HG03039 (cell line): ENCODE results near the gene ZFHX3.

Source experiments
- ATAC-seq: cut with Tn5 transposase; IDR thresholded peaks from one replicate; pipeline ENCODE4 v1.9.1; 2021; ENCODE audit warnings: mild to moderate bottlenecking, moderate library complexity; ENCODE audit not compliant: unreplicated experiment

ZFHX3 gene

DNA sequence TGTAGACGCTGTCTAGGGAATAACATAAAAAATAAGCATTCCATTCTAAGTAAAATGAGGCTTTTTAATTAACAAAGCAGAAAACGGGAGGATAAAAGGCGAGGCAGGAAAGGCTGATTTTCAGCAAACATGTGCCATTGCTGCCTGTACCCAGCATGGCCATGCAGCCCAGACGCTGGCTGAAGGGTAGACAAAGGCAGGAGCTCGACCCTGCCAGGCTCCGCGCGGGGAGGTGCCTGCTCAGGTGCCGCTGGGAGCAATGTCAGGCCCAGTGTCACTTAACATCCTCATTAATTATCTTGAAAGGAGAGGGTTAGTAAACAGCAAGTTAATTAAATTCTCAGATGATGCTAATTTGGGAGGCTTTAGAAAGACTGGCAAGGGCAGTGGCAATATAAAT, 136.0 kb downstream of the ZFHX3 start:
- ATAC-seq: no peak

DNA sequence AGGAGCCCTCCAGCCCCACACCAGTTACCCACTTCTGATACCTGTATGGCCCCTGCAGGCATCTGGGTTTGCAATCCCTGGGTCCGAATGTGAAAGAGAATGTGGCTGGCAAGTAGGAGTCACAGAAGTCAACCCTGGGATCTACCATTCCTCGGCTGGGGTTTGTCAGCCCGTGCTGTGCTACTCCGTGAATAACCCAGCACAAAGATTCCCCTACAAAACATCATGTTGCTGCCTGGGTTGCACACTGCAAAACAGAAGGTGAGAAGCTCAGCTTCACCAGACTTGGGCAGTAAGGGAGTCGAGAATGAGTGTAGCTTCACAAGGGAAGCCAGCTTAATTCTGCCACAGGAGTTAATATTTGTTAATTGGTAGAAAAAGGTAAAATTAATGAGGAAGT, 137.1 kb downstream of the ZFHX3 start:
- ATAC-seq: no peak

- ATAC-seq: no peak
Measured at GRCh38 chr16:72910381-72910780, 137.5 kb downstream of the ZFHX3 start.

- no peak for ATAC-seq
Measured at GRCh38 chr16:72909196-72909595, 138.7 kb downstream of the ZFHX3 start.

- no peak for ATAC-seq
Measured at GRCh38 chr16:72908362-72909167, 139.4 kb downstream of the ZFHX3 start.

DNA sequence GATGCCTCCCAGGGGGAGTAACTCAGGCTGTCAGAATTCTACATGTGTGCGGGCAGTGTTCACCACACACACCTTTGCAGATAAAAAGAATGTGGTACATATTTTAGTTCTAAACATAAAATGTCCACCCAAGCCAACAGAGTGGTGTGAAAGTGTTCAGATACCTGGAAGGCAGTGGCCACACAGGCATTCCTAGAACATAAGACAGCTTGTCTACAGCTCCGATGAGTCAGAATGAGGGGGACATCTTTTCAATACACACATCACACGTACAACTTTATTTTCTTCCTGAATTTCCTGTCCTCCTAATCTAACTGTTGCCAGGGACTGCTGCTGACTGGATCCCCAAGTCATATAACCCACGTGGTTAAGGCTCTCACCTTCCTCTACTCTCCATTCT, 142.3 kb downstream of the ZFHX3 start:
- ATAC-seq: no peak

DNA sequence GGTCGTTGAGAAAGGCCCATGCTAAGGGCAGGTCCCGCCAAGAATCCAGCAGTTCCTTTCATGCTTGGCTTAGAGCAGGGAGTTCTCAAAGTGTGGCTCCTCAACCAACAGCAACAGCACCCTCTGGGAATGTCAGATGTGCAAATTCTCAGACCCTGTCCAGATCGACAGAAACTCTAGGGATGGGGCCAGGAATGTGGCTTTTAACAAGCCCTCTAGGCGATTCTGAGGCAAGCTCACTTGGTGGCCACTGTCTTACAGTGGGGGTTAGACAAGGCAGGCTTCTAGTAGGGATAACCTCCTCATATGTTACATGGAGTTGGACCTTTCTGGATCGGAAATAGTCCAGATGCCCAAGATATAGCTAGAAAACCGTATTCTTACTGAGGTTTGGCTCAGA, 144.8 kb downstream of the ZFHX3 start:
- no peak for ATAC-seq

DNA sequence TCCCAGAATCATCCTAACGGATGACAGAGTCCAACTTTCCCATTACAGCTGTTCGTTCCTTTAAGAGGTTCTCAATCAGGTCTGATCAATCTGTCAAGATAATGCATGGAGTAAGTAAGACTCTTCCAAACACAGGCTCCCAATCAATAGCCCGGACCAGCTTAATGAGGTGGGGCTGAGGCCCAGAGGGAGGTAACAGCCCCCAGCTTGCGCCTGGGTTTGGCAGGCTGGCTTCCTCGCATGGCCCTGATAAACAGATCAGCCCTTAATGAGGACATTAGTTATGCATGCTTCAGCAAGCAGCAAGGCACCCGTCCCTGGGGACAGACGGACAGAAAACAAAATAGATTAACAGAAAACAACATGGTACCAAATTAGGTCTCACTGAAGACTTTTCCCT, 145.7 kb downstream of the ZFHX3 start:
- no peak for ATAC-seq

GRCh38 chr16:72901000-72901627, 146.8 kb downstream of the ZFHX3 start:
- no peak for ATAC-seq

- ATAC-seq: no peak
Measured at GRCh38 chr16:72898216-72898825, 149.6 kb downstream of the ZFHX3 start.

DNA sequence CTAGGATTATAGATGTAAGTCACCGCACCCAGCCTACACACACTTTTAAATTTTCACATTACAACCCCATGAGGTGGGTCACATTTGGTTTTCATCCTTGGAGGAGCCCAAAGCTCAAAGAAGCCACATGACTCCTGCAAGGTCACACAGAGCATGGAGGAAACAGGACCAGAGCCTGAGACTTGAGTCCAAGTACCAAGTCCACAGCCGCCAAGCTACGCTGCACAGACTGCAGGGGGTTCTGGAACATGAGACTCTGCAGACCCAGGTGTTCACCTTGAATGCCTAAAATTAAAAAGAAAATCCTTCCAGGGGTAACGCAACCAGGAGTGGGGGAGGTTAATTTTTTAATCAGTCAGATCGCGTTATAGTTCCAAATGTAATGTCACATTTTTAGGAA, 150.2 kb downstream of the ZFHX3 start:
- no peak for ATAC-seq

DNA sequence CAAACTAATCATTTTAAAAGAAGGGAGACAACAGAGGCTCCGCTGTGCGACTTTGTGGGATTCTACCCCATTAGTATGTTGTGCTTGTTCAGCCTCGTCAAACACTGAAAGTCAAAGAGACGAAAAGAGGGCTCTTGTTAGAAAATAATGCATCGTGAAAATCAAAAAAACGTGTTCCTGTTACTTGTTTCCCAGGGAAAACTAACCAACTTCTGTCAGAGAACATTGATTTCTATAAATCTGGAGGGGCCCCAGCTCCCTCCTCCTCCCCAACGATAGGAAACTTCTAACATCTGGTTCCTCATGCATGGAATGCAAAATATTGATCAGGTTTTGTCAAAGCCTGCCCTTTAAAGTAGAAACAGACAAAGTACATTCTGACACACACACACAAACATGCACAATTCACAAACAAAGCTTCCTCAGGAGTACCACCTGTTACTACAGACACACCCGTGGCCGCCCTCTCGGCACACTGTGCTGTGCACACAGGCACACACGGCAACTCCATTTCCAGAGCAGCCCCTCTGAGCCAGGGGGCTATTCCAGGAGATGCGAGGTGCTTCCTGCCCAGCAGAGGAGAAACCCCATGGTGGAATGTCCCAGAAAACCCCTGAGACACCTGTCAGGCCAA, 151.3 kb downstream of the ZFHX3 start:
- ATAC-seq: no peak

DNA sequence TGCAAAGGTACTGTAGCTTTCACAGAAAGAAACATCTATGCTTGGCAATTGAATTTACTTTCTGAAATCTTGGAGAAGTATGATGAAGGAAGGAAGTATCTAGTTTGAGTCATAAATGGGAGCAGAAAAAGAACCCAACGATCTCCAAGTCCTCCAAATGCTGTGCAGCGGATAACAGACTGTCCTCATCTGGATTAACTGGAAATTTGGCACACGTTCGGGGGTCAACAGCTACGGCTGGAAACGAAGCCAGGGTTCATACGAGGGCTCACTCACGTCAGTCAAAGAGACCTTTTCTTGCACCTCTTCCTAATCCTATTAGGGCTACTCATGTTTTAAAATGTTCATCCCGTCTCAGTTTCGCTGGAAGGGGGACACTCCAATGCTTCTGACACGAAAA, 152.0 kb downstream of the ZFHX3 start:
- ATAC-seq: no peak

- no peak for ATAC-seq
Measured at GRCh38 chr16:72894293-72895151, 153.4 kb downstream of the ZFHX3 start.

DNA sequence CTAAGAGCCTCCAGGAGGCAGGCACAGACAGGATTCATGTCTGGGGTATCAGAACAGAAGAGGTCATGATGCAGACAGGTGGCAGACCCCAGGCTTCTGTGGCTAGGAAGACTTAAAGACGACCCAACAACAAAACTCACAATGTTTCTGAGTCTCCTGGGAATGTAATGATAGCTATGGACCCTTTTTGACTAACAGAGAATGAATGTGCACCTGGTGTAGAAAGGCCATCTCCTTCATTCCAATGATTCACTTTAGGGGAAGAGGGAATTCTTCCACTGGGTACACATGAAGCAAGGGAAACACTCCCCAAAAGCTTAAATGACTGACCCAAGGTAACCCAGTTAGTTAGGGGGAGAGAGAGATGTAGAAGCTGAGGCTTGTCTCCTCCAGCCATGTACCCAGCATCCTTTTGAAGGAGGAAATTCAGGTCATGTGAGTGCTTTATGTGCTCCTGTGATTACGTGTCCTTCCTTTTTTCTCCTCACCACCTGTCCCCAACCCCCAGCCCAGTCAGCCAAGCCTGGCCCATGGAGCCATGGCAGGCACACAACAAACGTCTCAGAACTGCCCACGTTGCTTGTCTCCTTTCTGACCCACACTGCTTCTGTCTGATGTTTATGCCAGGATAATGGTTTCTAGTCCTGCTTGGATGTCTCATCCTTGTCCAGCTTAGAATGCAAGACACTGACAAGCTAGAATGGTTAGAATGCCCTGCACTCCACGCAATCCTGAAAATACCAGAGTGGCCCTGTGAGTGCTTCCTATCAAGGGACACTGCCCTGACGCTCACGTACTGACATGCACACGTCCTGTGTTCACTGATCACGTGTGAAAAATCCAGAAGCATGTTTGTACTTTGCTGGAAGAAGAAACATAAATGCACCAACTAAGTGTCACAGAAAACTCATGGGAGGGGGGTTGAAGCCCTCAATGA, 156.4 kb downstream of the ZFHX3 start:
- ATAC-seq: no peak

GRCh38 chr16:72890587-72890986, 157.3 kb downstream of the ZFHX3 start:
- ATAC-seq: no peak

- no peak for ATAC-seq
Measured at GRCh38 chr16:72889616-72890582, 158.0 kb downstream of the ZFHX3 start.

DNA sequence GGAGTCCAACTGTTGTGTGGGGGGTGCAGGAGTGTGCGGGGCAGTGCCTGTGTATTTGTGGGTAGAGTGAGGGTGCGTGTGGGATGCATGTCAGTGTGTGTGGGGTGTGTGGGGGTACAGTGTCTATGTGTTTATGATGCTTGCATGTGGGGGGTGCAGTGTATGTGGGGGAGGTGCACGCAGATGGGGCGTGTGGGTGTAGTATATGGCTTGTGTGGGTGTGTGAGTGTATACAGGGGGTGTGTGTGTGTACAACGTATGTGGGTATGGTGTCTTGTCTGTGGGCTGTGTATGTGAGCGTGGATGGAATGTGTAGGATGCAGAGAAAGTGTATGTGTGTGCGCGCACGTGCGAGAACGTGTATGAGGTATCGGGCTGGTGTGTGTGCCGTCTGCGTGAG, 160.4 kb downstream of the ZFHX3 start:
- ATAC-seq: no peak
